Prostate gland (tissue), 2 donors: ENCODE measurements around the gene PPCDC.

ENCODE experiments used
- POLR2A ChIP-seq: fragments of 450-650 bp; IDR thresholded peaks from one replicate; pipeline ENCODE4 v1.6.1; 2016; ENCODE audit warnings: antibody characterized with exemption, mild to moderate bottlenecking
- TF ChIP-seq, protein P1 (sequence below), 4 experiments: fragments of 200-600 bp in 2 of 4; fragments of 450-650 bp in 2 of 4; sonication (generic) in 2 of 4; IDR thresholded peaks; 1 replicate in 3 of 4; 2 replicates in 1 of 4; pipeline ENCODE4 v1.5.1; 2016 to 2019; ENCODE audit warnings: antibody characterized with exemption in 4 of 4, mild to moderate bottlenecking in 2 of 4, moderate library complexity in 2 of 4

GRCh38 chr15:75032395-75032794 lies 9.0 kb downstream of the PPCDC start:
- TF ChIP-seq, protein P1, sequence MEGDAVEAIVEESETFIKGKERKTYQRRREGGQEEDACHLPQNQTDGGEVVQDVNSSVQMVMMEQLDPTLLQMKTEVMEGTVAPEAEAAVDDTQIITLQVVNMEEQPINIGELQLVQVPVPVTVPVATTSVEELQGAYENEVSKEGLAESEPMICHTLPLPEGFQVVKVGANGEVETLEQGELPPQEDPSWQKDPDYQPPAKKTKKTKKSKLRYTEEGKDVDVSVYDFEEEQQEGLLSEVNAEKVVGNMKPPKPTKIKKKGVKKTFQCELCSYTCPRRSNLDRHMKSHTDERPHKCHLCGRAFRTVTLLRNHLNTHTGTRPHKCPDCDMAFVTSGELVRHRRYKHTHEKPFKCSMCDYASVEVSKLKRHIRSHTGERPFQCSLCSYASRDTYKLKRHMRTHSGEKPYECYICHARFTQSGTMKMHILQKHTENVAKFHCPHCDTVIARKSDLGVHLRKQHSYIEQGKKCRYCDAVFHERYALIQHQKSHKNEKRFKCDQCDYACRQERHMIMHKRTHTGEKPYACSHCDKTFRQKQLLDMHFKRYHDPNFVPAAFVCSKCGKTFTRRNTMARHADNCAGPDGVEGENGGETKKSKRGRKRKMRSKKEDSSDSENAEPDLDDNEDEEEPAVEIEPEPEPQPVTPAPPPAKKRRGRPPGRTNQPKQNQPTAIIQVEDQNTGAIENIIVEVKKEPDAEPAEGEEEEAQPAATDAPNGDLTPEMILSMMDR (IDR thresholded peaks at IDR 0.05): no peak
- TF ChIP-seq POLR2A: no peak
